Activated CD4-positive, alpha-beta T cell treated with anti-CD3 and anti-CD28 coated beads for 48 hours (primary cell): ENCODE data around the gene RXRA.

Experiments
- DNase-seq: peaks from one replicate; pipeline ENCODE4 v3.0.0-alpha.2; 2020

Gene RXRA

DNA sequence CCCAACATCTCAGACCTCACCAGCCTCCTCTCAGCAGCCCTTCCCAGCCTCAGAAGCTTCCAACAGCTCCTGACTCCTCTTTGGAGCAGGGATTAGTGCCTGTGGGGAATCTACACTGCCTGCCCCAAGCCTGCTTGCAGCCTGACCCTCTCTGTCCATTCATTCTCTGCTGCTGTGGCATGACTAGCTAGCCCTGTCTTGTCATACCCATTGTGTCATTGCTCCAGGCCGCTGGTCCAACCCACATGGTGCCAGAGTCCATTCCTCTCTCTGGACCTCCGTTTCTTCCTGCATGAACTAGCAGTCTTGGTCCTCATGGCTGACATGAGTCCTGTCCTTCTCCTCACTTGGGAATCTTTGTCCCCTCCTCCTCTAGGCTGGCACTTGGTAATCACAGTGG lies 12.8 kb upstream of the RXRA start:
- no peak for DNase-seq

- no peak for DNase-seq
Measured at GRCh38 chr9:134314039-134314949, 12.0 kb upstream of the RXRA start.

DNA sequence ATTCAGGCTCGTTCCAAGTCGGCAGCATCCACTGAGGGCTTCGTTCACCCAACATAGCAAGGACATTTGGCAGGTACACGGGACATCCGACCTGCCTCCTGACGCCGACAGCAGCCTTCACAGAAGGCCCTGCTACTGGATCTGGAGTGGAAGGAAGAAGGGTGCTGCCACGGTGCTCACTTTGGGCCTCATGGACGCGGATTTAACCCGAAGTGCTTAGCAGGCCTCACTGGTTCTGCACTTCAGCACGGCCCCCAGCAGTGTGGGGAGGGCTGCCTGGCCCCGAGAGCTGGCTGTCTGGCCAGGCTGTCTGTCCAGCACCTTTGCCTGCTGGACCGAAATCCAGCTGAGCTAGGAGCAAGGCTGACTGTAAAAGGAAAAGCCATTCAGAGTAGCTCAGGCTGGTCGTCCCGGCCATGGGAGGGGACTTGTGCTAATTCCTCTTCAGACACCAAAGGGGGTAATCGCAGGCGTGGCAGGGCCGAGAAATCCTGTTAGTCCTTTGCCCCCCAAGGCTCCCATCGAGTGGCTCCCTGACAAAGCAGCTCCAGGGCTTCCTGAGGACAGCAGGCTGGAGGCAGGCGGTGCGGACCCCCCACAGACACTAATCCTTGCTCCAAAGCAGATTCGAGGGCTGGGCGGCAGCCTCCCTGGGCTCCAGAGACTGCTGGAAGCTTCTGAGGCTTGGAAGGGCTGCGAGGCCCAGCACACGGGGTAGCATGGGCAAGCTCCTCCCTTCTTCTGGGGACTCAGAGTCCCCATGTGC lies 11.1 kb upstream of the RXRA start:
- DNase-seq, result no peak

GRCh38 chr9:134315716-134316448 lies 10.4 kb upstream of the RXRA start:
- DNase-seq, result no peak

DNA sequence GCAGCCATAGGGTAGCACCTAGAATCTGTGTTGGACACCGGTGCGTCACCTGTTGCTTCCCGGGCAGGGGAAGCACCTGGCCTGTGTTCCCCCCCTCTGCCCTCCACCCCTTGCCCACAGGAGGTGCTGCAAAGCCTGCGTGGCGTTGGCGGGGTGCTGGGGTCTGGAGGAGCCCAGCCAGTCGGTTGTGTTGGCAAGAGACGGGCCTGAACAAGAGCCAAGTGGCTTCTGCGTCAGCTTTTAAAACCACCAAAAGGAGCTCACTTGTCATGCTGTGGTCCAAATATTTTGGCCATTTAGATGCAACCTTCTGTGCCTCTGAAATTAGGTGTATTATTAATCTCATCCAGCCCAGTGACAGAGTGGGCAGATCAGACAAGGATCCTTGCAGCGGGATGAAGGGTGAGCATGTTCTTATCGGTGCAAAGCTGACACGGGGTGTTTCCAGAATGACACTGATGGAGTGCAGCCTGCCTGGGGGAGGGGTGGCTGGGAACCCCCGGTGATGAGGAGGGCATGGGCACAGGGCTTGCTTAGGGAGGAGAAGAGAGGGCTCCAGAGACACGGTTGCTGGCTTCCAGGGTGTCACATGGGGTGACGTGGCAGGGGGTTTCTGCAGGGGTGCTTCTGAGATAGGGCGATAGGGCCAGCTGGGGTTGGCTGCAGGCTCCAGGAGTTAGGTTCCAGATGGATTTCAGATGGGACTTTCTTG lies 9.7 kb upstream of the RXRA start:
- DNase-seq, result no peak

- DNase-seq, result no peak
Measured at GRCh38 chr9:134317400-134317789, 8.9 kb upstream of the RXRA start.

GRCh38 chr9:134317790-134318414 lies 8.4 kb upstream of the RXRA start:
- DNase-seq, result no peak

DNA sequence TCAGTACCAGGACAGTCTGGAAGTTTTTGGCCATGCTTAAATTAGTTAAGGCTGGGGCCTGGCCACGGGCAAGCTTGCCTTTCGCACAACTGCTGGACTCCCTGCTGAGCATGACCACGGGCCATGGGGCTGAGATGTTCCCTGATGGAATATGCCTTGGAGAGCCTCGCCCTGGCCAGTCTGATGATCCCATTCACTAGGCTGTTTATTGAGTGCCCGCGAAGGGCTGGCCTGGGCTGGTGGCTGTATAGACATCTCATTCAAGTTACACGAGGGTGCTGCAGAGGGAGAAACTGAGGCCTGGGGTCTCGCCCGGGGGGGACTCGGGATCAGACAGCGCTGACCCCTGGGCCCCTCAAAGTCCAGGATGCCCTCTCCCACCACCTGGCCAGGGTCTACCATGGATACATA lies 7.8 kb upstream of the RXRA start:
- DNase-seq, result no peak

GRCh38 chr9:134318941-134319305 lies 7.3 kb upstream of the RXRA start:
- no peak for DNase-seq

GRCh38 chr9:134319306-134320125 lies 6.7 kb upstream of the RXRA start:
- DNase-seq, result no peak

DNA sequence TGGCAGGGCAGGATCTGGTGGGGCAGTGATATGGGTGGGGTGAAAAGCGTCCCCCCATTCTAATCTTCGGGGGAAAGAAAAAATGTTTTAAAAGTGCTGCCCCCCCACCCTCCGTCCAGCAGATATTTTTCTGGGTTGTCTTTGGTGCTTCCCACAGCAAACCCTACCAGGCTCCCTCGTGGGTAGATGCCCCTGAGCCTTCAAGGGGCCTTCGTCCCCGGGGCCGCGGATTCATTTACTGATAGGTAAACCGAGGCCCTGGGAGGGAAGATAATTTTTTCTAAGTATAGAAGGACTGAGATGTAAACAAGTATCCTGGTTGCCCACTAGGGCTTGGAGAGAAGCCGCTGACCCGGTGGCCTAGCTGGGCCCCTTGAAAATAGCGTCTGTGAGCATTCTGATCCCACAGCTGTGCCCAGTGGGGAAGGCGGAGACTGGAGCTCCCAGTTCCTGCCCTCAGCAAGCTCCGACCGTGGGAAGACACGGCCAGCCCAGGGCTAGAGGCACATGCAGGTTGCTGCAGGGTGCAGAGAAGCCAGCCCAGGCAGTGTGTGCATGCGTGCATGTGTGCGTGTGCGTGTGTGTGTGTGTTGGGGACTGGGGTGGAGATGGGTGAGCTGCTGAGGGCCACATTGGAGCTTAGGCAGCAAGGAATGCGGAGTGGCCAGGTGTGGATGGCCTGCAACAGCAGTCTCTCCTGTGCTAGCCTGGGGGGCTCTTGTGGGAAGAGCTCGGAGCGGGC lies 6.0 kb upstream of the RXRA start:
- peak; percentile 24 for DNase-seq

DNA sequence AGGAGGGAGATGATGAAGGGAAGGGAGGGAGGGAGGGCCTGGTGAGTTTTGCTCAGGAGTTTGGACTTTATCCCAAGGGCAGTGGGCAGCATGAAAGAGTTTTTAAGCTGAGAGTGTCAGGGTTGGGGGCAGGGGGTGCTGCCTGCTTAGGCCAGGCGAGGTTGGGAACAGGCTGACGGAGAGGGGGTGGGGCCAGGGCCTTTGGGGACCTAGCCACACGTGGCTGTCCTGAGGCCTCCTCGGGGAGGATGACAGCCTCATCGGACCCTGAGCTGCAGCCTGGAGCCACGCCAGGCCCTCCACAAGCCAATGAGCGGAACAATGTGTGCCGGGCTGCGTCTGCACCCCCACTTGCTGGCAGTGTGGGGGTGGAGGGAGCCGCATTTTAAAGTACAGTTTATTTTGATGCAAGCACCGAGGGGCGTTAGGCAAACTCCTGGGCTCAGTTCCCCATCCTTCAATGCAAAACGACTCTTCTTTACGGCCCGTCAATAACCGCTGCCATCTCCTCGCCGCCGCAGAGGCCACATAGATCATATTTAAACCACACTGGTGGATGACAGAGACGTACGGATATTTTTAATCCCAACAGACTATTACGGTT lies 5.3 kb upstream of the RXRA start:
- no peak for DNase-seq

GRCh38 chr9:134321531-134321930 lies 4.7 kb upstream of the RXRA start:
- no peak for DNase-seq

DNA sequence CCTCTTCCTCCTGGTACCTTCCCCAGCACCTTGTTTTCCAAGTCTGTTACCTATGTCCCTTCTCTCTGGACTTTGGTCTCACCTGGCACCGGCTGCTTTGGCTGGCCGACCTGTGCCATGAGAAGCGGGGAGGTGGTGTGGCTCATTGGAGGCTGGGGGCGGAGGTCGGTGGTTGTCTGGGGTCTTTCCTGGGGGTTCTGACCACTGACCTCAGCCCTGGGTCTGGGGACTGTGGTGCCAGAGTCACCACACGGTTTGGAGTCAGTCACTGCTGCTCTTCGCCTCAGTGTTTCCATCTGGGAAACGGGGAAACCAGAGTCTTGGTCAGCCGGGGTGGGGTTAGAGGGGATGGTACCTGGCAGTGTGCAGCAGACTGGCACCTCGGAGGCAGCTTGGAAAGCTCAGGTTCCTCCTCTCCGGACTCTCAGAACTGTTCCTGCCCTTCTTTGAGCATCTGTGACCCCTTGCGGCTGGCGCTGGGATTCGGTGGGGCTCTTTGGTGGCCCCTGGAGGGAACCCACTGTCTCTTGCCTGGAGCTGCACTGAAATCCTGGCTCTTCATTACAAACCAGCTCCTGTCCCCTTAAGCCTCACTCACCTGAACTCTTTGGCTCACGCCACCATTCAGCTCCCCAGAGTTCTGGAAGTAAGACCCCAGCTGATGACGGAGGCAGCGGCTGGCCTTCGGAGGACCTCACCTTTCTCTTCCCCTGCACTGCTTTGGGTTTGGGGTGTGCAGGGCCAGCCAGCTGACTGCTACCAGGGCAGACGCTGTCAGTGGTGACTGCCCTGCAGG lies 4.1 kb upstream of the RXRA start:
- no peak for DNase-seq

DNA sequence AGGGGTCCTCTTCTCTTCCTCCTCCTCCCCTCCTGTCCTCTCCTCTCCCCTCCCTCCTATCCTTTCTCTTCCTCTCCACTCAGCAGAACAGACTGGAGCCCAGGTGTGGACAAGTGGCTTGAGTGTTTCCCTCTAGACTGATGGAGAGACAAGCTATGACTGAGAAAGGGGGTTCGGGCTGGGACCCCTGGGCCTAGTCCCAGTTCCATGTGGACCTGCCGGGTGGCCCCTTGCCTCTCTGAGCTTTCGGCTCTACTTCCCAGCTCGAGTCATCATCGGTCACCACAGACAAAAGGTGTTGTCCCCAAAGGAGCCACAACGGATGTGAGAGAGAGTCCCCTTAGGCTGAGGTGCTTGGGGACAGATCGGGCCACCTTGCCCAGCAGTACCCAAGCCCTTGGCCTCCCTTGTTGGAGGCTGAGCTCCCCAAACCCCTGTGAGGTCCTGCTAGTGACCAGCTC lies 3.4 kb upstream of the RXRA start:
- no peak for DNase-seq

GRCh38 chr9:134323741-134324358 lies 2.4 kb upstream of the RXRA start:
- DNase-seq, result no peak

GRCh38 chr9:134324359-134325095 lies 1.7 kb upstream of the RXRA start:
- DNase-seq, result peak; percentile 25
